GM18498 (cell line): Measurements from ENCODE around the gene SUPT6H.
"Not testable (repeated sequence)": the region's sequence is repeated elsewhere in the genome, so short reads cannot be mapped to it uniquely, and the experiment has no call there.

ENCODE experiments used
- ATAC-seq: cut with Tn5 transposase; IDR thresholded peaks from one replicate; pipeline ENCODE4 v1.9.1; 2021; ENCODE audit warnings: mild to moderate bottlenecking, moderate library complexity; ENCODE audit not compliant: unreplicated experiment

The SUPT6H gene

DNA sequence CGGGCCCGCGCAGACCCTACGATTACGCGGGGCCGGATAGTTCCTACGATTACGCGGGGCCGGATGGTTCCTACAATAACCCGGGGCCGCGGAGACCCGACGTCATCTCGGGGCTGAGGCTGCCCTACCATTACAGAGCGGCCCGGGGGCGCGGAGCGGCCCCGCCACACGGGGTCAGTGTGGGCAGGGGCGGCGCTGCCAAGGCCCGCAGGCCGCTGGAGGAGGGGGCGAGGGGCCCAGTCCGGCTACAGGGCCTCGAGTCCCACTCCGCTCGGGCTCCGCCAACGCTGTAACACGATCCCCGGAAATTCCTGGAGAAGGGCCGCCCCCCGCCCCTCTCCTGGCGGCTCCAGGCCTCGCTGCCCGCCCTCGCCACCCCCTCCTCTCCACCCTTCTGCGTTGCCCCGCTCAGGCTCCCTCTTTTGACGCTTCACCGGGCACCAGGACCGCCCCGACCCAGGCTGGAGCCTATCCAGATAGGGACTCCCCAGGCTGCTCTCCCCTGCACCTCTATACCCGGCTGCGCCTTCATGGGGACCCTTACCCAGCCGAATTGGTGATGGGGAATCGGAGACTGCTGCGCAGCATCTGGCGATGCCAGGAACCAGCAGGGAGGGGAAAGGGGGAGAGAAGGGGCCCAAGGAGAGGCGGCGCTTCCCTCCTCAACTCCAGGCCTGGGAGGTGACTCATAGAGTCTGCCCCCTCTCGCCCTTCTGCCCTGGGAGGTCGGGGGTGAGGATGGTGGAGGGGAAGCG lies 55.8 kb downstream of the SUPT6H start, which contains the start of gene RAB34:
Gene RAB34, minus strand, starts transcription at position 291 of the 755 bp plus-strand sequence. CDS start 602 bp downstream, outside the sequence.
- ATAC-seq, result no peak

DNA sequence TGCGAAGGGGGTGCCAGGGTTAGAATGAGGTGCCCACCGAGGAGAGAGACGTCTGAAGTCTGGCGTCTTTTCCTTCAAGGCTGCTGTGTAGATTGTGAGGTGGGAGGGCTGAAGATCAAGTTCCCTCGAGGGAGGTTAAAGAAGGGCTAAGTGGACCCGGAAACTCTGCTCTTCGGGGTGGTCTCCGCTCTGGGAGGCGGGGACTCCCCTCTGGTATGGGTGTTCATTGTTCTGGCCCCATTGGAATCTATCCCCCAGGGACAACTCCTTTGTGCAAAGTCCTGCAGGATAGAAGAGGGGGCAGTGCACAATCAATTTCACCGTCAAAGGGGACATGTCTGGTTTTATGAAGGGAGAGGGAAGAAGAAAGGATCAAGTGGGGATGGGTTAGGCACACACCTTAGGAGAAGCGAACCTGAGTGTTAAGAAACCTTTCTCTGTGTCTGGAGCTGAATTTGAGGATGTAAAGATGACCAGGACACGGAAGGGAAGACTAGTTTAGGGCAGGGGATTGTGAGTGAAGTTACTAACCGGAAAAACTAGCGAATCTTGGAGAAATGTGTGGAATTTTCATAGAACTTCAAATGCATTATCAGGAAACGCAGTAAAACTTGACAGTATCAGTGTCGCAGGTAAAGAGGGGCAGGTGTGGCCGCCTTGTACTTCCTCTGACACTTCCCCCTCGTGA lies 56.5 kb downstream of the SUPT6H start:
- no peak for ATAC-seq

DNA sequence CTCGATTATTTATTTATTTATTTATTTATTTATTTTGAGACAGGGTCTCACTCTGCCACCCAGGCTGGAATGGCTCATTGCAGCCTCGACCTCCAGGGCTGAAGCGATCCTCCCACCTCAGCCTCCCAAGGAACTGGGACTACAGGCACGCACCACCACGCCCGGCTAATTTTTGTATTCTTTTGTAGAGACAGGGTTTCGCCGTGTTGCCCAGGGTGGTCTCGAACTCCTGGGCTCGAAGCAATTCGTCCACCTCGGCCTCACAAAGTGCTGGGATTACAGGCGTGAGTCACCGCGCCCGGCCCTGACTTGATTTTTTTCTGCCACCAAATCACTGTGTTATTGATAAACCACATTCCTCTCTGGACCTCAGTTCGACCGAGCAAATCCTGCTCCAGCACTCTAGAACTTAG lies 57.0 kb downstream of the SUPT6H start:
- ATAC-seq, result no peak

DNA sequence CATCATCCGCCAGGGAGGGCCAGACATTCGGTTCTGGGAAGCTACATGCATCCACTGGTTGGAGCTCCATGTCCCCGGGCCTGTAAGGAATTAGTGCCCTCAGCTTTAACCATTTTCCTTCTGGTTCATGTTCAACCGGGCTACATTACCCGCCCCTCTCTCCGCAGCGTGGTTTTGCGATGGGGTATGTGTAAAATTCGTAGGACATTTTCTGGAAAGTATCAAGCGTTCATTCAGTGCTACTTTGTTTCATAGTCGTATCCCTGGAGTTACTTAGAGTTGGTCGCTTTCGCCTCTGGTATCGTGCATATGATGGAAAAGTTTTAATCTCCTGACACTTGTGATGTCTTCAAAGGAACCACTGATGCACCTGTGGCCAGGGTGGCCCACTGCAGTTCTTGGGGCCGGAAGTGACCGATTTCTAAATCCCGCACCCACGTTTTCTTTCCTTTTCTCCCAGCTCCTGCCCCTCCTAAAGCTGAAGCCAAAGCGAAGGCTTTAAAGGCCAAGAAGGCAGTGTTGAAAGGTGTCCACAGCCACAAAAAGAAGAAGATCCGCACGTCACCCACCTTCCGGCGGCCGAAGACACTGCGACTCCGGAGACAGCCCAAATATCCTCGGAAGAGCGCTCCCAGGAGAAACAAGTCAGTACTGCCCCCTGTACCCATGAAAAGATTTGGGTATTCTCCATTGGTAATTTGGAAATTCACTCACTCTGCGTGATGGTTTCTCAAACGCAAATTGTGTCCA lies 58.4 kb downstream of the SUPT6H start:
- no peak for ATAC-seq

DNA sequence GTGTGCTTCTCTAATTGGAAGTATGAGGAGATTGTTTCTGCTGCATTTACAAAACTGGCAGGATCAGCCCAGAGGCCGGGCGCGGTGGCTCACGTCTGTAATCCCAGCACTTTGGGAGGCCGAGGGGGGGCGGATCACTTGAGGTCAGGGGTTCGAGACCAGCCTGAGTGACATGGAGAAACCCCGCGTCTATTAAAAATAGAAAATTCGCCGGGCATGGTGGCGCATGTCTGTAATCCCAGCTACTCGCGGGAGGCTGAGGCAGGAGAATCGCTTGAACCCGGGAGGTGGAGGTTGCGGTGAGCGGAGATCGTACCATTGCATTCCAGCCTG lies 59.0 kb downstream of the SUPT6H start:
- not testable (repeated sequence) for ATAC-seq

DNA sequence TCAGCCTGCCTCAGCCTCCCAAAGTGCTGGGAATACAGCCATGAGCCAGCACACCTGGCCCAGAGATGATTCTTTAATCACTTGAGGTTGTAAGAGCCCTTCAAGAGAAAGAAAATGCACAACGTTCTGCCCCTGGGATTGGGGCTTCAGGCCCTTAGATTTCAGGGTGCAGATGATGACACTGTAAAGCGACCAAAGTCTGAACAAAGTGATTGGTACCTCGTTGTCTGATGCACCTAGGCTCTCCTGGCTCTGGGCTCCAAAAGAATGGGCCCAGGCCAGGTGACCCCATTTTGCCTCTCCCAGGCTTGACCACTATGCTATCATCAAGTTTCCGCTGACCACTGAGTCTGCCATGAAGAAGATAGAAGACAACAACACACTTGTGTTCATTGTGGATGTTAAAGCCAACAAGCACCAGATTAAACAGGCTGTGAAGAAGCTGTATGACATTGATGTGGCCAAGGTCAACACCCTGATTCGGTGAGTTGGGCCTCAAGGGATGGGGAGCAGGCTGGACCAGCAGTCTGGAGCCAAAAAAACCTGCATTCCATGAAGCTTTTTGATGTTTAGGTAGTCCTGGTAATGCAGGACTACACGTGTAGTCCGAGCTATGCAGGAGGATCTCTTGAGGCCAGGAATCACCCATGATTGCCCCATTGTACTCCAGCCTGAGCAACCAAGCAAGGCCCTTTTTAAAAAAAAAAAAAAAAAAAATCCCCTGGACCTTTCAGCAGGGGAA lies 60.6 kb downstream of the SUPT6H start:
- ATAC-seq, result no peak

DNA sequence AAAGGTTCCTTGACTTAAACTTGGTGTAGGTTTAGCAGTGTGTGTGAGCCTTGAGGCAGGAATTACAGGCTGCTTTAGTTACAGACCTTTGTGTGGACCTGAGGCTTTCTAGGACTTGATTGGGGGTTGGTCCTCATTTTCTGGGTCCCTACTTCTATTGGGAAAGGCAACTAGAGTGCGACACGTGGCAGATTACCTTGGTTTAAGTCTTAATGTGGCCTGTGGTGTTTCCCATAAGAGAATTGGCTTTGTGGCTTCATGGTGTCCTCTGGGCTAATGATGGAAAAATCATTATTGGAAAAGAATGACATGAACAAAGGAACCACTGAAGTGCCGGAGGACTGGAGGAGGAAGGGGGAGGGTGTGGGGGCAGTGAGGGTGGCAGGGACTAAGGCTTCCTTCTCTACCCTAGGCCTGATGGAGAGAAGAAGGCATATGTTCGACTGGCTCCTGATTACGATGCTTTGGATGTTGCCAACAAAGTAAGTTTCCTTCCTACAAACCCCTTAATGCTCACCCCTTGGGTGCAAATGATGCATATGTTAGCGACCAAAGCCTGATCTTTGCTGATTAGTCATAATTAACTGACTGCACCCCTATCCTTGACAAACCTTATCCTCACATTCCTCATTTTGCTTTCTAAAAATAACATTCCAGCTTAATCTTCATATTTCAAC lies 61.3 kb downstream of the SUPT6H start:
- ATAC-seq, result no peak

DNA sequence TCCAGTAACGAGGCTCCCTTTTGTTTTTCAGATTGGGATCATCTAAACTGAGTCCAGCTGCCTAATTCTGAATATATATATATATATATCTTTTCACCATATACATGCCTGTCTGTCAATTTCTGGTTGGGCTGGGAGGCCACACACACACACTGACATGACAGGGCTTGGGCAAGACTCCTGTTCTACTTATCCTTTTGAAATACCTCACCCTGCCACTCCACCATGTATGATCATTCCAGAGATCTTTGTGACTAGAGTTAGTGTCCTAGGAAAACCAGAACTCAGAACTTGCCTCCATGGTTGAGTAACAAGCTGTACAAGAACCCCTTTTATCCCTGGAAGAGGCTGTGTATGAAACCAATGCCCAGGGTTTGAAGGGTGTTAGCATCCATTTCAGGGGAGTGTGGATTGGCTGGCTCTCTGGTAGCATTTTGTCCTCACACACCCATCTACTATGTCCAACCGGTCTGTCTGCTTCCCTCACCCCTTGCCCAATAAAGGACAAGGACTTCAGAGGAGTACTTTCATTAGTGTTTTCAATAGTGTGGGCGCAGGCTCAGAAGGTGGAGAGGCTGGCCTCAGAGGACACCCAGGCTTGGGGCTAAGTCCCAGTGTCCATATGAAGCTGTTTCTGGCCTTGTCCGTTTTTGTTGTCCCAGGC lies 62.0 kb downstream of the SUPT6H start:
- ATAC-seq, result not testable (repeated sequence)

DNA sequence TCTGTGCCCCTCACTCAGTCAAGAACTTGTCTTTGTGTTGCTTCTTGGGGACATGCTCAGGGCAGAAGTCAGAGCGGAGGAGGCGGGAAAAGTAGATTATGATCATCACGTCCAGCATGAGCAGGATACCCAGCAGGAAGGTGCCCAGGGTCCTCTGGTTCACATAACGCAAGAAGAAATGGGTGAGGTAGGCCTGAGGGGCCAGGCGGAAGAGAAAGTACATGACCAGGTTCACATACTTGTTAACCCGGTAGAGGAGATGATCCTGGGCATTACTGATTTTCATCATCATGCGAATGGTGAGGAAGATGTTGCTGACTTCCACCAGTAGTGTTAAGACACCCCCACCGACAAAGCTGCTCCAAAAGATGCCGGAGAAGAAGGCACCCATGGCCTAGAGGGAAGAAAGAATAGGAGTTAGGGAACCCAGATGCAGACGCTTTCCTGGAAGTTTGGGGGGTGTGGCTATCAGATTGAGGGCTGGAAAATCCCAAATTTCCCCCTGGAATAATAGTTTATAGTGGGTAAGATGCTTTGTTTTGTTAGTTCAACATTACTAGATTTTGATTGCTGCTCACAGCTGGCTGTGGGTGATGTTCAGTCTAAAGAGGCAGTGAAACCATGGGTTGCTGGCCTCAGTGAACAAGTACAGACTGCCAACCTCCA lies 62.6 kb downstream of the SUPT6H start:
- no peak for ATAC-seq

DNA sequence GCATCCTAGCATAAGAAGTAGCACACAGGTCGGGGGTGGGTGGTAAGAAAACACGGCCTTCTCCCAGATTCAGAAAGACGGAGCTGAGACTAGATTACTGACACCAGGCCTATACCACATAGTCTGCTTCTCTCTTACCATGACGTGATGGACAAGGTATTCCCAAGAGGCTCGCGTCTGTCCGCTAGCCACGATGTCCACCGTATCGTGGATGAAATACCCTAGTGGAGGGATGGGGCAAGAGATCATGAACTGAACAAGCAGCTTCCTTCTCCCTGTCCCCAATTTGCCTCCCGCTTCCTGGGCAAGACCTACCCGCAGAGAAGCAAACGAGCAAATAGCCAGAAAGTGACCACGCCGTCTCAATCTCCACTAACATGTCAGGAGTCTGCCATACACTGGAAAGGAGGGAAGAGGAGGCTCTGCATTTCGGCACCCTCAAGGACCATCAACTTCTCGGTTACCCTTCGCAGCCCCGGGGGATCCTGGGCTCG lies 63.2 kb downstream of the SUPT6H start:
- no peak for ATAC-seq

DNA sequence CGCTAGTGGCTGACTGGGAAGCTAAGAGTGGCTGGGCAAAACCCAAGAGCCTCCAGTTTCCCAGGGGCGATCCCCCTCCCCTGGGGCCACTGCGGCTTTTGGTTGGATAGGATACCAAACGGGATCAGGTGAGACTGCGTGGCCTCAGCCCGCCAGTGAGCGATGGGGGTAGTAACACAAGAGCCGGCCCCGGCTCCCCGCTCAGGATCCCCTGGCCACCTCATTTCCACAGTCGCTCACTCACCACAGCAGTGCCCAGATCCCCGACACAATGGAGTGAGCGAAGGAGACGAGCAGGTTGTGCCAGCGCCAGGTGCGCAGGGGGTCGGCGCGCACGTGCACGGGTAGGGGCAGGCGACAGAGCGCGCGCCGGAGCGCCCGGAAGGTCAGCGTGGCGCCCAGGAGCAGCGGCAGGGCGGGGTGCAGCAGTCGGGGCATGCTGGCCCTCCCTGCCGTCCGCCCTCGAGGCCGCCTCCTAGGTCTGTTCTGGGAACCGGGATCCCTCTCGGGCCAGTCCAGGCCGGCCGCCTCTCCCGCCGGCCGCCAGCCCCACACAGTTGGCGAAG lies 63.7 kb downstream of the SUPT6H start:
- ATAC-seq, result peak; percentile 0

DNA sequence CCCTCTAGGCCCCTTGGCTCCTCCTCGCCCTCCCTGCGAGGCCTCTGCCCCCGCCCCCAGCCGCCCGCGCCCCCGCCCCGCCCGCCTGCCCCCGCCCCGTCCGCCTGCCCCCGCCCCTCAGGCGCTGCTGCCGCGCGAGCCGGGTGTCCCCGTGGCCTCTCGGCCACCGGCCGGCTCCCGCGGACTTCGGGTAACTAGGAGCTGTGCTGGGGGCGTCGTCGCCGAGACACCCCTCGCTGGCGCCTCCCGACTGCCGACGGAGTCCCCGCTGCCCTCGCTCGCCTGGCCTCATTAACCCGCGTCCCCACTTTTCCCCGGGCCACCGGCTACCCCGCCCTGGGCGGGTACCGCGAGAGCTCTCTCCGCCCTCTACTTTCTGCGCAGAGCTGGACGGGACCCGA lies 64.2 kb downstream of the SUPT6H start, which contains the start of gene TLCD1:
Gene TLCD1, minus strand, starts transcription at position 8 of the 401 bp plus-strand sequence. CDS start 136 bp downstream, outside the sequence.
- peak; percentile 15 for ATAC-seq

DNA sequence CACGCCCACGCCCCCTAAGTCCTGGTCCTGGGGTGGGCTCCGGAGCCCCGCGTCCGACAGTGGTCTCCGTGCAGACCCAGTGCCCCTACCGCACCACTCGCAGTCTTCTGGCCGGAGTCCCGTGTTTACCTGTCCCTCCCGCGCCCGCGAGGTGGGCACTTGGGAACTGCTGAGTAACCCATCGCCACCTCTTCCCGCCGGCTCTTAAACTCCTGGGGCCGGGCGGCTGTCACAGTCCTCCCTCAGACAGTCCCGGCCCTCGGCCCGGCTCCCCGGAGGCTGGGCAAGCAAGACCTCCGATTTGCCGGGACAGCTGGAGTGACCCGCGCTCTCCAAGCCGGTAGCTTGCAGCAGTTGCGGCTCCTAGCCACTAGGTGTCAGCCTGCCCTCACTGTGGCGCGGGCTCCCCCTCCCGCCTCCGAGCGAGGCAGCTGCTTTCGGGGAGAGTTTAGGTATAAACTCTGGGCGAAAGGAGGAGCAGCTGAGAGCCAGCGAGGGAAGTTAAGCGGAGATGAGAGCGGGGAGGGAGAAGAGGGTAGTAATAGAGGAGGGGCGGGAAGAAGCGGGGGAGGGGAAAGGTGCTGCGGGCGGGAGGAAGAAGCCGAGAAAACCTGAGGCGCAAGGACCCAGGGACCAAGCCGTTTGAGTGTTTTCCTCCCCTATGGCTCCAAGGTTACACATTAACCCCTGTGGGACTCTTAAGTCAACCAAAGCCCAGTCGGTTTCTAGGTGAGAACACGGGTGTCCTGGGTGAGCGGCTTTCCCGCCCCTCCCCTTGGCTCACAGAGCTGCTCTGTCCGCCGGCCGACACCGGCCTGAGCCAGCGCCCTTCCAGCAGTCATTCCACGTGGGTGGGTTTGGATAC lies 64.9 kb downstream of the SUPT6H start:
- peak; percentile 46 for ATAC-seq

DNA sequence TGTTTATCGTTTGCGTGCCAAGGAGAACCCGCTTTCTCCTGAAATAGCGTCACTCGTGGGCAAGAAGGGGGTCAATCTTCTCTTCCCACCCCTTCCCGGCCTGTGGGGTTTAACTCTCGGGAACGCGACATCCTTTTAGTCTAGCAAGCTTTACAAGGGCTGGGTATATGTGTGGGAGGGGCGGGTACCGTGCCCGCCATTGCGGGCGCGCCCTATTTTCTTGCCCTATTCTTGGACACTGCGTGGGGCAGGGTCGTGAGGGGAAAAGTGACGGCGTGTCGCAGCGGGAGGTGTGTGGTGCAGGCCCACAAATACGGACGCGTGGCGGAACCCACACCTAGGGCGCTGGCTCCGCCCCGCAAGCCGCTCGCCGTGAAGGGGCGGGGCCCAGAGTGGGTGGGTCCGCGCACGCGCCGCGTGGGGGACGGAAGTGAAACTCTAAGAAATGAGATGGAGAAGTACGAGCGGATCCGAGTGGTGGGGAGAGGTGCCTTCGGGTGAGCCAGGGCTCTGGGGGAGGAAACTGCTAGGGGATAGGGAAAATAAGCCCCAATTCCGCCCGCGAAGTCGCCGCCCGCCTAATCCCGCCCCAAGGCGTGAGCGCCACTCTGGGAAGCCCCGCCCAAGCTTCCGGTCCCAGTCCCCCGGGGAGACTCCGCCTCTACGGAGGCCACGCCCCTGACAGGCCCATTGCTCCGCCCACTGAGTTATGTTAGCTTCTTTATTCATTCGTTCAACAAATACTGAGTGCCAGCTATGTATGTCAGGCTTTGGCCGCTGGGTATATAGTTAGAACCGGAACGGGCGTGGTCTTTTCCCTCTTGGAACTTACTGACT lies 66.6 kb downstream of the SUPT6H start, which contains the start of gene NEK8:
Gene NEK8, plus strand, starts transcription at position 425 of the 837 bp plus-strand sequence. Its CDS starts 26 bp downstream, at position 451.
- ATAC-seq, result peak; percentile 48

DNA sequence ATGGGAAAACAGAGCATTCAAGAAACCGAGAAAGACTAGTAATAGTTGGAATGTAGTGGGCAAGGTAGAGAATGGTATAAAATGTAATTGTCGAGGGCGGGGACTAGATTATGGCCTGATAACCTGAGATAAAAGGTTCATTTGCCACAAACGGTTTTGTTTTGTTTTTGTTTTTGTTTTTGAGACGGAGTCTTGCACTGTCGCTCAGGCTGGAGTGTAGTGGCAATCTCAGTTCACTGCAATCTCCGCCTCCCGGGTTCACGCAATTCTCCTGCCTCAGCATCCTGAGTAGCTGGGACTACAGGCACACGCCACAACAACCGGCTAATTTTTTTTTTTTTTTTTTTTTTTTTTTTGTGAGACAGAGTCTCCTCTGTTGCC lies 67.9 kb downstream of the SUPT6H start:
- no peak for ATAC-seq

DNA sequence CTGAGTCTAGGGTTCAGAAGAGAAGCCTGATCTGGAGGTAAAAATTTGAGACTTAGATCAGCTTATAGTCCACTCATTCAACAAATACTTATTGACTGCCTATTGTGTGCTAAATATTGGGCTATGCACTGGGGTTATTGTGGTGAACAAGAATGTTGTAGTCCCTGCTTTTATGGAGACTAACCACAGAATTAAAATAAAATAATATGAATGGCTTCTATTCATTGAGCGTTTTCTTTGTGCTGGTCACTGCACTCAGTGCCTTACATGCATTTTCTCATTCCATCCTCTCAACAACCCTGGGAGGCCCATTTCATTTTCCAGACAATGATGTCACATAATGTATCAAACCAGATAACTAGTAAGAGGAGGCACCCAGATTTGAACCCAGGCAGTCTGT lies 71.3 kb downstream of the SUPT6H start:
- no peak for ATAC-seq

DNA sequence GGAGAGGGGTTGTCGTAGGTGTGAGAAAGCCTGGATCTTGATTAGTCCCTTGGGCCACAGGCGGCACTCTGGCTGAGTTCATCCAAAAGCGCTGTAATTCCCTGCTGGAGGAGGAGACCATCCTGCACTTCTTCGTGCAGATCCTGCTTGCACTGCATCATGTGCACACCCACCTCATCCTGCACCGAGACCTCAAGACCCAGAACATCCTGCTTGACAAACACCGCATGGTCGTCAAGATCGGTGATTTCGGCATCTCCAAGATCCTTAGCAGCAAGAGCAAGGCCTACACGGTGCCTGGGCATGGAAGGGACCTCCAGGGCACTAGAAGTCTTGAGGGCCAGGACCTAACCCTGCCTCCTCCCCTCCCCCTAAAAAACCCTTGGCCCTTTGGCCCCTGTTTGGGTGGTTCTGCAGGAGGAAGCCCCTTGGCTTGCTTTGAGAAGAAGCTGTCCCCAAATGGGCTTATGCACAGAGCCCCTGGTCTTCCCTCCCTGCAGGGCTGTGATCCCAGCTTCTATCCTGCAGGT lies 72.8 kb downstream of the SUPT6H start:
- ATAC-seq, result no peak
